OCI-LY7 (cell line): ENCODE results near the gene UCK2. TPM values are rescaled to one million over a fixed set of nuclear protein-coding genes. Genes with fewer than 3 reads are reported as not detected.

Experiments used
- BruUV-seq: library from RNA; stranded (reverse); fragments of 400-500 nt; replicated peaks from 2 replicates; lab custom pipeline; 2021; lab: Mats Ljungman, UMichigan
- CTCF ChIA-PET: fragments of 300-600 bp; sonication (Branson Sonifier 250); formaldehyde crosslinking; loops from one replicate; lab custom pipeline; 2022; ENCODE audit warnings: antibody characterized with exemption; ENCODE audit not compliant: unreplicated experiment; lab: Charles Lee
- POLR2A ChIA-PET: fragments of 300-600 bp; sonication (Branson Sonifier 250); formaldehyde crosslinking; loops from one replicate; lab custom pipeline; 2022; ENCODE audit warnings: antibody characterized with exemption; lab: Charles Lee
- DNase-seq: peaks from one replicate; pipeline ENCODE4 v3.0.0-alpha.2; 2015; ENCODE audit warnings: low spot score
- H2AFZ ChIP-seq: fragments of 200-600 bp; sonication (generic), shearing (Covaris generic); 2 replicates; pipeline ENCODE4 v1.6.1; 2014; ENCODE audit warnings: mild to moderate bottlenecking, antibody characterized with exemption, low read length, moderate library complexity
- H3K27ac ChIP-seq: fragments of 200-600 bp; sonication (generic); 2 replicates; pipeline ENCODE4 v1.5.1; 2014; ENCODE audit warnings: mixed run types, low read depth, mild to moderate bottlenecking, moderate library complexity, low read length, inconsistent platforms; ENCODE audit not compliant: poor library complexity, severe bottlenecking
- H3K36me3 ChIP-seq: fragments of 200-600 bp; sonication (generic); 2 replicates; pipeline ENCODE4 v1.6.1; 2014; ENCODE audit warnings: mild to moderate bottlenecking, antibody characterized with exemption, low read length, moderate library complexity, mixed read lengths; ENCODE audit not compliant: insufficient read depth
- H3K4me1 ChIP-seq: fragments of 200-600 bp; sonication (generic); 2 replicates; pipeline ENCODE4 v1.5.1; 2014; ENCODE audit warnings: mild to moderate bottlenecking, low read length; ENCODE audit not compliant: insufficient read depth, poor library complexity, severe bottlenecking
- H3K4me2 ChIP-seq: fragments of 200-600 bp; sonication (generic); 2 replicates; pipeline ENCODE4 v1.6.1; 2014; ENCODE audit warnings: mild to moderate bottlenecking, low read length
- H3K4me3 ChIP-seq: fragments of 200-600 bp; sonication (generic); 2 replicates; pipeline ENCODE4 v1.5.1; 2014; ENCODE audit warnings: mild to moderate bottlenecking, low read depth, low read length; ENCODE audit not compliant: poor library complexity, severe bottlenecking
- H3K79me2 ChIP-seq: fragments of 200-600 bp; sonication (generic); 2 replicates; pipeline ENCODE4 v1.6.1; 2016; ENCODE audit warnings: low read depth, mild to moderate bottlenecking, low read length, moderate library complexity, mixed read lengths; ENCODE audit not compliant: insufficient read depth
- H3K9me2 ChIP-seq: fragments of 200-600 bp; sonication (generic); 2 replicates; pipeline ENCODE4 v1.6.1; 2016; ENCODE audit warnings: mild to moderate bottlenecking, low read length, mixed read lengths; ENCODE audit not compliant: insufficient read depth
- H3K9me3 ChIP-seq: fragments of 200-600 bp; sonication (generic); 2 replicates; pipeline ENCODE4 v1.6.1; 2014; ENCODE audit warnings: mild to moderate bottlenecking, mixed run types, low read length, mixed read lengths
- H4K20me1 ChIP-seq: fragments of 200-600 bp; sonication (generic); 2 replicates; pipeline ENCODE4 v1.6.1; 2014; ENCODE audit warnings: mild to moderate bottlenecking, antibody characterized with exemption, low read length, moderate library complexity, mixed read lengths; ENCODE audit not compliant: insufficient read depth
- CTCF ChIP-seq: fragments of 200-600 bp; sonication (generic); conservative IDR thresholded peaks from 2 replicates; pipeline ENCODE4 v1.5.1; 2014; ENCODE audit warnings: mild to moderate bottlenecking, antibody characterized with exemption, low read length, moderate library complexity, mixed read lengths
- EZH2phosphoT487 ChIP-seq: fragments of 200-600 bp; sonication (generic); IDR thresholded peaks from 2 replicates; pipeline ENCODE4 v1.6.1; 2018; ENCODE audit warnings: low read depth, borderline replicate concordance, mild to moderate bottlenecking, mixed run types, antibody characterized with exemption, low read length, moderate library complexity, mixed read lengths
- intact Hi-C: fragments of 100-400 bp; cut with micrococcal nuclease; formaldehyde crosslinking; loops from one replicate; pipeline ENCODE4 v1.10.0; 2022; ENCODE audit not compliant: unreplicated experiment
- total RNA-seq, 2 experiments: library from RNA; depleted of rRNA in 1 of 2; stranded (reverse); fragments of >200 nt in 1 of 2; shearing (Covaris generic) in 1 of 2; gene quantifications; 2 replicates each; pipeline ENCODE4 v1.2.3, GENCODE V29; 2014 to 2022

Gene UCK2
- total RNA-seq, 2 experiments from 2014 or later, result 66.0 to 75.8 TPM

GRCh38 chr1:165787741-165788140, 39.7 kb upstream of the UCK2 start:
- CTCF ChIA-PET, result no interaction called here
- intact Hi-C loops, result no loop called here
- Histone ChIP-seq H3K4me1 (no peaks in the 10 kb centered on the region), H3K36me3 (no peaks in the 10 kb centered on the region), H3K9me2 (no peaks in the 10 kb centered on the region), H3K4me3 (no peak overlapping the region), H3K4me2 (no peak overlapping the region), H4K20me1 (no peaks in the 10 kb centered on the region), H3K79me2 (no peaks in the 10 kb centered on the region), H2AFZ (no peak overlapping the region), H3K9me3 (no peaks in the 10 kb centered on the region), H3K27ac (no peak overlapping the region)
- DNase-seq, result no peak
- POLR2A ChIA-PET, result interaction anchor here (0.6 kb wide), 1 partner anchor 23 kb away, joined by 3 read pairs; no protein-coding TSS in a partner anchor
- BruUV-seq, result no TSS peak
- TF ChIP-seq CTCF, result no peak
- no peak for TF ChIP-seq EZH2phosphoT487

DNA sequence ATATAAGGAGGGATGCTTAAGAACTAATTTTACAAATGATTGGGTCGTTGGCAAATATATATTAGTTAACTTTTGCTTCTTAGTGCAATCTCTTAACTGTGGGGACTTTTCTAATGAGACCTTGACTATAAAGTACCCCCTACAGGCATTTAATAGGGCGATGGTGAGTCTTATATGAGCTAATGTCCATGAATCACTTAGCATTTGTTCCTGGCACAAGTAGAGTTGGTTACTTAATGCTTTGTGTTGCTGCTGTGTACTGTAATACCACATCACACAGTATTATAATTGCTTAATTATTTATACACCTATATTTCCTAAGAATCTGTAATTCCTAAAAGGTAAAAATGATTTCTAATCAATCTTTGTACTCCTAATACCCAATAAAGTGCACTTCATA, 33.5 kb upstream of the UCK2 start:
- TF ChIP-seq CTCF (no peak), EZH2phosphoT487 (no peak)
- no peak for DNase-seq
- CTCF ChIA-PET, result no interaction called here
- H2AFZ ChIP-seq, result no peak overlapping the region
- no peaks in the 10 kb centered on the region for H3K4me1 ChIP-seq
- no peaks in the 10 kb centered on the region for H3K9me2 ChIP-seq
- no peaks in the 10 kb centered on the region for H3K36me3 ChIP-seq
- intact Hi-C loops, result no loop called here
- POLR2A ChIA-PET, result no interaction called here
- no peaks in the 10 kb centered on the region for H3K79me2 ChIP-seq
- no peaks in the 10 kb centered on the region for H4K20me1 ChIP-seq
- BruUV-seq, result no TSS peak
- H3K9me3 ChIP-seq, result peaks cover under 1% of the 10 kb centered on the region; the same call in 1 of the 2 replicates
- H3K27ac ChIP-seq, result no peak overlapping the region
- H3K4me3 ChIP-seq, result no peak overlapping the region
- no peak overlapping the region for H3K4me2 ChIP-seq

- H3K4me2 ChIP-seq, result no peak overlapping the region
- no peak overlapping the region for H3K4me3 ChIP-seq
- POLR2A ChIA-PET, result interaction anchor here (1.2 kb wide), 1 partner anchor 14 kb away, joined by 4 read pairs; no protein-coding TSS in a partner anchor
- no peaks in the 10 kb centered on the region for H3K36me3 ChIP-seq
- peaks cover 8% of the 10 kb centered on the region; the same call in 1 of the 2 replicates for H3K9me3 ChIP-seq
- CTCF ChIA-PET, result no interaction called here
- no peaks in the 10 kb centered on the region for H3K79me2 ChIP-seq
- no peak for DNase-seq
- intact Hi-C loops, result no loop called here
- H4K20me1 ChIP-seq, result no peaks in the 10 kb centered on the region
- no peaks in the 10 kb centered on the region for H3K9me2 ChIP-seq
- H3K4me1 ChIP-seq, result no peaks in the 10 kb centered on the region
- H2AFZ ChIP-seq, result no peak overlapping the region
- BruUV-seq, result no TSS peak
- H3K27ac ChIP-seq, result no peak overlapping the region
- TF ChIP-seq EZH2phosphoT487, result no peak
- no peak for TF ChIP-seq CTCF
These were observed 31.5 kb upstream of the UCK2 start for GRCh38 chr1:165795894-165796293.
